Measurements from ENCODE around the gene CELF2. TPM values are rescaled to one million over a fixed set of nuclear protein-coding genes. Genes with fewer than 3 reads are reported as not detected.

The CELF2 gene
- total RNA-seq, 1 experiment from 2014 or later: 28.7 TPM

GRCh38 chr10:11297136-11297535 is 279.5 kb downstream of the CELF2 start:
- Mint-ChIP-seq H3K36me3 (ENCODE audit: insufficient read depth in 1 of 3, low read depth in 3 of 3) (peaks cover 4 to 16% (median 4%) of the 10 kb centered on the region in 3 experiments; a peak in 4 of 7 replicates), H3K9me3 (no peaks in the 10 kb centered on the region), H3K27ac (peak overlapping the region in 1 of 3 experiments; percentile 15; a peak in 3 of 7 replicates), H3K4me1 (peaks cover 8 to 9% of the 10 kb centered on the region in 2 experiments), H3K27me3 (ENCODE audit: low read depth) (no peaks in the 10 kb centered on the region), H3K4me3 (no peak overlapping the region)
- no peaks in the 10 kb centered on the region for H3K79me1 ChIP-seq (ENCODE audit: insufficient read depth, low read depth, low read length, poor library complexity, severe bottlenecking)
- H3K9ac ChIP-seq (ENCODE audit: extremely low read depth, insufficient read length, low read length): no peak overlapping the region
- no peak overlapping the region for H4K5ac ChIP-seq (ENCODE audit: insufficient read length, low read depth, low read length)
- no peak overlapping the region for H2BK5ac ChIP-seq (ENCODE audit: insufficient read length, low read length)
- H3T11ph ChIP-seq (ENCODE audit: low read length): no peak overlapping the region
- no peak overlapping the region for H4K8ac ChIP-seq (replicated peaks; ENCODE audit: insufficient read length, low read depth, low read length)
- no peaks in the 10 kb centered on the region for H3K27me3 ChIP-seq (ENCODE audit: insufficient read depth, low read length)
- no peak overlapping the region for H3K4me2 ChIP-seq (ENCODE audit: insufficient read depth, insufficient read length, low read length)
- H2BK12ac ChIP-seq (ENCODE audit: insufficient read length, low read depth, low read length): no peak overlapping the region
- no peak overlapping the region for H2BK20ac ChIP-seq (ENCODE audit: low read depth, low read length, poor library complexity, severe bottlenecking)
- no peak overlapping the region for H4K91ac ChIP-seq (ENCODE audit: insufficient read length, low read depth, low read length)
- TF ChIP-seq CTCF (conservative IDR thresholded peaks at IDR 0.05): no peak
- no peak for DNase-seq
- H2BK120ac ChIP-seq (ENCODE audit: low read depth, low read length, poor library complexity, severe bottlenecking): no peak overlapping the region
- no peaks in the 10 kb centered on the region for H3K4me1 ChIP-seq (ENCODE audit: insufficient read depth, low read length)
- no peaks in the 10 kb centered on the region for H3K79me2 ChIP-seq (ENCODE audit: insufficient read depth, low read length)
- no peak overlapping the region for H2AK5ac ChIP-seq (ENCODE audit: insufficient read length, low read length)
- H3K56ac ChIP-seq (ENCODE audit: insufficient read length, low read depth, low read length): no peak overlapping the region
- no peak overlapping the region for H2AFZ ChIP-seq (ENCODE audit: low read length)
- H3K18ac ChIP-seq (ENCODE audit: insufficient read length, low read depth, low read length): no peak overlapping the region
- H4K20me1 ChIP-seq (ENCODE audit: control insufficient read depth, insufficient read depth, insufficient read length): no peaks in the 10 kb centered on the region
- no peak overlapping the region for H3K27ac ChIP-seq (ENCODE audit: insufficient read length, low read depth, low read length)
- H3K23me2 ChIP-seq (ENCODE audit: insufficient read length, low read depth, low read length, poor library complexity, severe bottlenecking): no peaks in the 10 kb centered on the region
- H3K4ac ChIP-seq (ENCODE audit: low read depth, low read length): no peak overlapping the region
- no peaks in the 10 kb centered on the region for H3K9me3 ChIP-seq (ENCODE audit: control insufficient read depth, low read depth, low read length)
- no peak overlapping the region for H2BK15ac ChIP-seq (ENCODE audit: low read depth, low read length)
- WGBS (ENCODE audit: extremely low coverage, insufficient read length, low lambda C conversion rate): no CpG with 5 or more reads among the region's 8 CpGs
- no peak overlapping the region for H3K23ac ChIP-seq (ENCODE audit: insufficient read length, low read depth, low read length)
- H3K14ac ChIP-seq (ENCODE audit: insufficient read depth, low read length): no peak overlapping the region
